ENCODE results near the gene TATDN2.
"Not testable (repeated sequence)": the region's sequence is repeated elsewhere in the genome, so short reads cannot be mapped to it uniquely, and the experiment has no call there.

Gene TATDN2

GRCh38 chr3:10272476-10272875 is 24.2 kb downstream of the TATDN2 start:
- DNase-seq = not testable (repeated sequence)

GRCh38 chr3:10272977-10273376 is 24.7 kb downstream of the TATDN2 start:
- DNase-seq = no peak

- no peak for DNase-seq
Measured at GRCh38 chr3:10273702-10274305, 25.5 kb downstream of the TATDN2 start.

- DNase-seq = no peak
Measured at GRCh38 chr3:10274601-10275000, 26.3 kb downstream of the TATDN2 start.

DNA sequence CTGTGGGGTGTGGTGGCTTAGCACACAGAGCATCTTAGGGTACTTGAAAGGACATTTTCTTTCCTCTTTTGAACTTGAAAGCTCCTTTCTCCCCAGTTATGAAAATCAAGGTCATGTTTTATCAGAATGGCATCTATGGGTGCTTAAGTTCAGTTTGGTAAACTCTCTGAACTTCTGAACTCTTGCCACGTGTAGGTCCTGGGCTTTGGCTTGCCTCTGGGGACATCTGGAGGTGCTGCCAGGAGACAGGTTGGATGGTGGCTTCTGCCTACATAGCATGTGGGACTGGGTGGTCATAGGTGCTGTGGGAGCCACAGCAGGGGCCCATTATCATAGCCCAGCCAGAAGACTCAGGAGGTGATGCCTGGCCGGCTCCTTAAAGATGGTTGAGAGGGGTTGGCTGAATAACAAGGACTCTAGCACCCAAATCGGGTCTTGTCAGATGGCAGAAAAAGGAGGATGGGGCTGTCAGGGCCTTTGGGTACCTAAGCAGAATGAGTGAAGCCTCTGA is 28.9 kb downstream of the TATDN2 start:
- DNase-seq = no peak

DNA sequence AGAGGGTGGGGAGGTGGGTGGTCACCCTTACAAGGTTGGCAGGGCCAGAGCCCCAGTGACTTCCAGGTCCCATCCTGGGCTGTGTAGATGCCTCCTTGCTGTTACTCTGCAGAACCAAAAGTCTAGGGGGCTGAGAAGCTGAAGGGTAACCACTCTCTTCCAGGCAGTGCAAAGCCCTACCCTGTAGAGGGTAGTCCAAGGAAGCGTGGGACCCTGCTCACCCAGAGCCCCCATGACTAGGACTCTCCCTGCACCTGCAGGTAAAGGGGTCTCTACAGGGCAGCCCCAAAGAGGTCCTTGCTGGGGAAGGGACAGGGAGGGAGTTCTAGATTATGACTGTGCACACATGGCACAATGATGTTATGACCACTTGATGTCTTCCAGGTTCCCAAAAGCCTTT is 30.2 kb downstream of the TATDN2 start:
- DNase-seq = no peak

- no peak for DNase-seq
Measured at GRCh38 chr3:10279384-10280176, 31.3 kb downstream of the TATDN2 start.

GRCh38 chr3:10280177-10280529 is 31.9 kb downstream of the TATDN2 start:
- DNase-seq = no peak

DNA sequence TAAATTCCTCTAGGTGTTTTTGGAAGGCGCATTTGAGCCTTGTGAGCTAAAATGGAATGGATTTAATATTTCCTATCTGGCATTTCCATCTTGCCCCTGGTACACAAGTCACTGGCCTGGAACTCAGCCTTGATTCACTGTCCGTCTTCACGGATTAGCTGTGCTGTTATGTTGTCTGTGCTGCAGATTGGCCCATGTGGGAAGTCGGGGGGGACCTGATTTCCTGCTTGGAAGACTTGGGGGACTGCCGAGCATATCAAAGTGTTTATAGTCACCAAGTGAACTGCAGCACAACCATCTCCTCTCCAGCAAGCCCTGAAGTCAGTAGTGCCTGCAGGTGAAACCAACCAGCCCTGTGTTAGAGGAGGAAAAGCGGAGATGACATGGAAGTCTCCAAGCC is 32.3 kb downstream of the TATDN2 start:
- no peak for DNase-seq

GRCh38 chr3:10281951-10282350 is 33.7 kb downstream of the TATDN2 start:
- DNase-seq = no peak

DNA sequence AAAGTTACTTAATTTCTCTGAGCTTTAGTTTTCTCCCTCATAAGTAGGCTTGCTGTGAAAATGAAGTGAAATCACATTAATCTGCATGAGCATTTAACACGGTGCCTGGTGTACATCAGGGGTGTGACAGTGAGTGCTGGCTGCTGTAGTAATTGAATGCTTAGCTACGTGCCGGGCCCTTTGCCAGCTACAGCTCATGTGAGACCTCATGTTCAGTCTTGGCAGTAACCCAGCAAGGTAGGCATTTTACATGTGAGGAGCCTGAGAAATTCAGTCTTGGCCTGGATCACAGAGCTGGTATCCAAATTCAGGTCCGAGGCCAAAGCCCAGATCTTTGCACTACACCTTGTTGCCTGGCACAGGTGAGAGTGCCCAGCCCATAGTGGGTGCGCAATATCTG is 35.4 kb downstream of the TATDN2 start:
- peak; percentile 63 for DNase-seq

- no peak for DNase-seq
Measured at GRCh38 chr3:10284496-10284895, 36.2 kb downstream of the TATDN2 start.

GRCh38 chr3:10285272-10286132 is 37.2 kb downstream of the TATDN2 start:
- DNase-seq = no peak

- no peak for DNase-seq
Measured at GRCh38 chr3:10286133-10286524, 37.9 kb downstream of the TATDN2 start.

- peak; percentile 4 for DNase-seq
Measured at GRCh38 chr3:10286596-10287295, 38.5 kb downstream of the TATDN2 start.

- DNase-seq = no peak
Measured at GRCh38 chr3:10287936-10288574, 39.8 kb downstream of the TATDN2 start.

- DNase-seq = no peak
Measured at GRCh38 chr3:10288575-10288960, 40.3 kb downstream of the TATDN2 start.

DNA sequence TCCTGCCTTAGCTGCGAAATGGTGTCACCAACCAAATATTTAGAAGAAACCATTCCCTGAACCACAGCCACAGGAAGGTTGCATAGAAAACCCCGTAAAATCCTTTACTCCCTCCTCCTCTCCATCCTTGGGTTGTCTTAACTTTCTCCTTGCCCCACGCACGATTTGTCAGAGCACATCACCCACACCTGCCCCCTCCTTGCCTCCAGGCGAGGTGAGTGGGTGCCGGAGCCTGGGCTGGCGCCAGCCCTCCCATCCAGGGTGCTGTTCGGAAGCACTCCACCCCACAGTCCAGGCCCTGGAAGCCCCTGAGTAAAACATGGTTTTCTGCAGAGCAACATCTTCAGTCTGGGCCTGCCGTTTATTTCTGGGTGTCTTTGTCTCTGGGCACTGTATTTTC is 40.8 kb downstream of the TATDN2 start:
- no peak for DNase-seq

GRCh38 chr3:10289787-10290355 is 41.6 kb downstream of the TATDN2 start:
- no peak for DNase-seq

DNA sequence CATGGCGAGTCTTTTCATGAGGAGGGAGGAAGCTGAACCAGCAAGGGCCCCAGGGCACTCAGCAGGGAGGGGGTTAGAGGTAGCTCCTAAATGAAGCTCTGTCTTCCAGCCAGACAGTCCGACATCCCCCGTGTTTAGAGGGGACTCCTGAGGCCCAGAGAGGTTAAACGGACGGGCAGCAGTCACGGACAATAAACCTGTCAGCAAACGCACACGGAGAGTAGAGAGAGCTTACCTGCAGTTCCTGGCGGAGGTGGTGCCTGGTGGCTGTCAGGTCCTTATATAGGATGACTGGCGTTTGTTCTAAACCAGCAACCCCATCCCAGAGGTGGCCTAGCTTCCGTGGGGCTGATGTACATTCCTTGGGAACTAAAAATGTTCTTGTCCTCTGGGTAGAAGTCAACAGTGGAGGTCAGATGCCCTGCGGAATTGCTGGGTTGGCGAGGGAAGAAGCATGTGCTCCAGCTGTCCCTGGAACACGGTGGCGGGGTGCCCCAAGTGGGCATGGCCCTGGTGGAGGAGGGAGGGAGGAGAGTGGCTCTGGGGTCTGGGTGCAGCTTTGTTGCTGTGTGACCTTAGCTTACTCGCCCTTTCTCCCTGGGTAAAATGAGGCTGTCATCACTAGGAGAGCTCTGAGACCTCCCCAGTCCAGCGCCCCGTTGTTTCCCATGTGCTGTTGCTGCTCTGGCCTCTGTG is 42.4 kb downstream of the TATDN2 start:
- no peak for DNase-seq

GRCh38 chr3:10291641-10292040 is 43.4 kb downstream of the TATDN2 start:
- DNase-seq = no peak
